ENCODE results near the gene HECTD2.

GRCh38 chr10:91410638-91411371, 661 bp downstream of the HECTD2 start:
- TF ChIP-seq CTBP1 (IDR thresholded peaks at IDR 0.05; ENCODE audit: borderline replicate concordance), result no peak
- no peak for TF ChIP-seq SP1 (IDR thresholded peaks at IDR 0.05)
- no peak for TF ChIP-seq ELF4 (IDR thresholded peaks at IDR 0.05)
- TF ChIP-seq NFRKB (IDR thresholded peaks at IDR 0.05), result no peak
